Peyer's patch (tissue), 4 donors: Measurements from ENCODE around the gene PLXNA2.

ENCODE experiments used
- POLR2A ChIP-seq, 2 donors: fragments of 450-650 bp; IDR thresholded peaks; one replicate each; pipeline ENCODE4 v1.5.1; 2017; ENCODE audit warnings: antibody characterized with exemption in 2 of 2, mild to moderate bottlenecking in 2 of 2, moderate library complexity in 2 of 2
- TF ChIP-seq, protein P1 (sequence below), 6 experiments: fragments of 450-650 bp in 4 of 6; fragments of 200-600 bp in 2 of 6; sonication (generic) in 1 of 6; IDR thresholded peaks; one replicate each; pipeline ENCODE4 v1.5.1; 2017 to 2019; ENCODE audit warnings: antibody characterized with exemption in 6 of 6, mild to moderate bottlenecking in 3 of 6, moderate library complexity in 1 of 6

DNA sequence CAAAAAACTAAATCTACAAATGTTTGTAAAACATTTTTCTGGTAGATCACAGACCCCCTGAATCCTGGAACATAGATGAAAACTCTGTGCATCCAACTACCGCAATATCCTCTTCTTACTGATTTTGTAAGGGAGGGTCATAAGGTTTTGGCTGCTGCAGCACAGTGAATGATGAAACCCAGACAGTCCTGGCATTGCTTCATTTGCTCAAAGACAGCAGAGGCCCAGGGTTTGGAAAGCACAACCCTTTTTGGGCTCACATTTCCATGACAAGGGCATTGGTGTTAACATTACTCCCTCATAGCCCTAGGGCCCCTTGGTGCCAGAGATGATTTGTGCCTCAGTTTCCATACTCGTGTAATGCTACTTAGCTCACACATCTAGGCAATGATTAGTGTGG, 51.2 kb downstream of the PLXNA2 start:
- TF ChIP-seq, protein P1, sequence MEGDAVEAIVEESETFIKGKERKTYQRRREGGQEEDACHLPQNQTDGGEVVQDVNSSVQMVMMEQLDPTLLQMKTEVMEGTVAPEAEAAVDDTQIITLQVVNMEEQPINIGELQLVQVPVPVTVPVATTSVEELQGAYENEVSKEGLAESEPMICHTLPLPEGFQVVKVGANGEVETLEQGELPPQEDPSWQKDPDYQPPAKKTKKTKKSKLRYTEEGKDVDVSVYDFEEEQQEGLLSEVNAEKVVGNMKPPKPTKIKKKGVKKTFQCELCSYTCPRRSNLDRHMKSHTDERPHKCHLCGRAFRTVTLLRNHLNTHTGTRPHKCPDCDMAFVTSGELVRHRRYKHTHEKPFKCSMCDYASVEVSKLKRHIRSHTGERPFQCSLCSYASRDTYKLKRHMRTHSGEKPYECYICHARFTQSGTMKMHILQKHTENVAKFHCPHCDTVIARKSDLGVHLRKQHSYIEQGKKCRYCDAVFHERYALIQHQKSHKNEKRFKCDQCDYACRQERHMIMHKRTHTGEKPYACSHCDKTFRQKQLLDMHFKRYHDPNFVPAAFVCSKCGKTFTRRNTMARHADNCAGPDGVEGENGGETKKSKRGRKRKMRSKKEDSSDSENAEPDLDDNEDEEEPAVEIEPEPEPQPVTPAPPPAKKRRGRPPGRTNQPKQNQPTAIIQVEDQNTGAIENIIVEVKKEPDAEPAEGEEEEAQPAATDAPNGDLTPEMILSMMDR (IDR thresholded peaks at IDR 0.05) = no peak
- no peak for TF ChIP-seq POLR2A (IDR thresholded peaks at IDR 0.05)
